ENCODE measurements around the gene FRMPD1. TPM values are rescaled to one million over a fixed set of nuclear protein-coding genes. Genes with fewer than 3 reads are reported as not detected.

Gene FRMPD1
- total RNA-seq, 1 donor = not detected

DNA sequence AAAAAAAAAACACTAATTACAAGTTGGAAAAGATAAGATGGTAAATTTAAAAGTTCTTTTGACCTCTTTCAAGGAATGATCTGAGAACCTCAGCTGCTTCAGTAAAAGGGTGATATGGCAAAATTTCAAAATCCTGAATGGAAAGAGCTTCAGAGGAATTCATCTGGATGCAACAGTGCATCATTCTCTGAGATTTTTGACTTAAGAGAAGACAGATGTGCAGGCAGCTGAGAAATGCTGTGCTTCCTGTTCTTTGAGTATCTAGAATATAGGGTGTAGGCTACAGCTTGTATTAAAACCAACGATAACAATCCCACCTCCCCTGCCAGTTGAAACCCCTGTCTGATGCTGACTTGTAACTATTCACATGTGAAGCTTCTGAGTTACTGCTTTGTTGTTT is 6.2 kb downstream of the FRMPD1 start:
- TF ChIP-seq, protein P1, sequence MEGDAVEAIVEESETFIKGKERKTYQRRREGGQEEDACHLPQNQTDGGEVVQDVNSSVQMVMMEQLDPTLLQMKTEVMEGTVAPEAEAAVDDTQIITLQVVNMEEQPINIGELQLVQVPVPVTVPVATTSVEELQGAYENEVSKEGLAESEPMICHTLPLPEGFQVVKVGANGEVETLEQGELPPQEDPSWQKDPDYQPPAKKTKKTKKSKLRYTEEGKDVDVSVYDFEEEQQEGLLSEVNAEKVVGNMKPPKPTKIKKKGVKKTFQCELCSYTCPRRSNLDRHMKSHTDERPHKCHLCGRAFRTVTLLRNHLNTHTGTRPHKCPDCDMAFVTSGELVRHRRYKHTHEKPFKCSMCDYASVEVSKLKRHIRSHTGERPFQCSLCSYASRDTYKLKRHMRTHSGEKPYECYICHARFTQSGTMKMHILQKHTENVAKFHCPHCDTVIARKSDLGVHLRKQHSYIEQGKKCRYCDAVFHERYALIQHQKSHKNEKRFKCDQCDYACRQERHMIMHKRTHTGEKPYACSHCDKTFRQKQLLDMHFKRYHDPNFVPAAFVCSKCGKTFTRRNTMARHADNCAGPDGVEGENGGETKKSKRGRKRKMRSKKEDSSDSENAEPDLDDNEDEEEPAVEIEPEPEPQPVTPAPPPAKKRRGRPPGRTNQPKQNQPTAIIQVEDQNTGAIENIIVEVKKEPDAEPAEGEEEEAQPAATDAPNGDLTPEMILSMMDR (IDR thresholded peaks at IDR 0.05; ENCODE audit: insufficient read depth, low read length) = no peak
- H3K4me3 ChIP-seq (ENCODE audit: low read depth, low read length) = no peak overlapping the region
- DNase-seq (ENCODE audit: low read depth) = no peak

GRCh38 chr9:37660691-37661090 is 9.9 kb downstream of the FRMPD1 start:
- no peak for DNase-seq (ENCODE audit: low read depth)
- no peak overlapping the region for H3K4me3 ChIP-seq (ENCODE audit: low read depth, low read length)
- TF ChIP-seq, protein P1 (IDR thresholded peaks at IDR 0.05; ENCODE audit: insufficient read depth, low read length) = no peak

GRCh38 chr9:37663926-37664325 is 13.2 kb downstream of the FRMPD1 start:
- no peak for DNase-seq (ENCODE audit: low read depth)
- no peak overlapping the region for H3K4me3 ChIP-seq (ENCODE audit: low read depth, low read length)
- TF ChIP-seq, protein P1 (IDR thresholded peaks at IDR 0.05; ENCODE audit: insufficient read depth, low read length) = no peak

DNA sequence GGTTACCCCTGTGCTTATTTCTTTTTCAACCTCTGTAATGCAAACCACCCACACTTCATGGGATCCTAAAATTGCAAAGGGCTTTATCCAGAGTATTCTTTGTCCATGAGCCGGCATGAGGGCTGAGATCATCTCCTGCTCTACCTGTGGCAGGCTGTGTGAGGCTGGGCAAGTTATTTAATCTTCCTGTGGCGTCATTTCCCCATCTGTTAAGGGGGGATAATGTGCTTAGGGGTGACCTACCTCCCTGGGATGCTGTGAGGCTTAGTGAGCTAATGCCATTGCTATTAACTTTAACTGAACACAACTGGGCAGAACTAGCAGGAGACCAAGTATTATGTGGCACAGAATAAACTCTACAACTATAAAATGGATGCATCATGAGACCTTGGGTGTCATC is 17.0 kb downstream of the FRMPD1 start:
- DNase-seq (ENCODE audit: low read depth) = no peak
- TF ChIP-seq, protein P1 (IDR thresholded peaks at IDR 0.05; ENCODE audit: insufficient read depth, low read length) = no peak
- no peak overlapping the region for H3K4me3 ChIP-seq (ENCODE audit: low read depth, low read length)

DNA sequence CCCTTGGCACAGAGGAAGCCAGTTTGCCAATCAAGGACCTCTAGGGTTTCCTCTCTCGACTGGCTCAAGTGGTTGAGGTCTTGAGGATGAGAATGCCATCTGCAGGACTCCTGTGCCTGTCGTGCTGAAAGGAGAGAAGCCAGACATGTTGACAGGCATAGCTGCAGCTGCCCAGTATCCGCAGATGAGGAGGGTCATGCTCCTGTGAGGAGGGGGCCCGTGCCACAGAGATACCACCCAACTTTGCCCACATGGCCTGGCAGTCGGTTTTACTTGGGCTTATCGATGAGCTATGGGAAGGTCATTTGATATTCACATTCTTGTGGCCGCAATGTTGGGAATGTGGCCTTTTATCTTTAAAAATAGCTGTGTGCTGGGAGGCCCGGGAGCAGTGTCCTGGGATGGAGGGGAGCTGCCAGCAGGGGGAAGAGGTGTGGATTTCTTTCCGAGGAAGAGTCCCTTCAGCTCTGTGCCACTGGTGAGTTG is 17.4 kb downstream of the FRMPD1 start:
- TF ChIP-seq, protein P1 (IDR thresholded peaks at IDR 0.05; ENCODE audit: insufficient read depth, low read length) = peak; percentile 21
- H3K4me3 ChIP-seq (ENCODE audit: low read depth, low read length) = no peak overlapping the region
- no peak for DNase-seq (ENCODE audit: low read depth)

DNA sequence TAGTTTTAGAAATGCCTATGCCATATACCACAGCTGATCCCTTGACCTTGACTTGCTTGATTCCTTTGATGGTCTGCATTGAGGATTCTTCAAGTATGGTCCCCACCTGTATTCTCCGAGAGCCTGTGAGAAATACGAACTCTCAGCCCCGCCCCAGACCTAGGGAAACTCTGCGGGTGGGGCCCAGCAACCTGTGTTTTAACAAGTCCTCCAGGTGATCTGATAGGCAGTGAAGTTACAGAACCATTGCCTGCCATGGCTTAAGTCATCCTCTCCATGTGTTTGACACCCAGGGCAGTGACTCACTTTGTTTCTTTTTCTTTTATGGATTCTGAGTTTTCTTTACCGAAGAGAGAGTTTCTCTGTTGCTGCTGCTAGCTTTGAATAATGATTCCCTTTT is 18.5 kb downstream of the FRMPD1 start:
- no peak for DNase-seq (ENCODE audit: low read depth)
- H3K4me3 ChIP-seq (ENCODE audit: low read depth, low read length) = no peak overlapping the region
- TF ChIP-seq, protein P1 (IDR thresholded peaks at IDR 0.05; ENCODE audit: insufficient read depth, low read length) = no peak

- TF ChIP-seq, protein P1 (IDR thresholded peaks at IDR 0.05; ENCODE audit: insufficient read depth, low read length) = no peak
- DNase-seq (ENCODE audit: low read depth) = no peak
- H3K4me3 ChIP-seq (ENCODE audit: low read depth, low read length) = no peak overlapping the region
These were observed 24.9 kb downstream of the FRMPD1 start for GRCh38 chr9:37675661-37676060.

Measured in fibroblast of the aortic adventitia (primary cell).